GM12875 (cell line): ENCODE results near the gene CTDSPL2.
"Not testable (repeated sequence)": the region's sequence is repeated elsewhere in the genome, so short reads cannot be mapped to it uniquely, and the experiment has no call there.

Experiments used
- H3K4me3 ChIP-seq: one replicate; pipeline ENCODE4 v1.5.1; 2011; ENCODE audit warnings: low read depth, low read length, control low read depth
- CTCF ChIP-seq: IDR thresholded peaks from 2 replicates; pipeline ENCODE4 v1.5.1; 2011; ENCODE audit warnings: low read depth, mild to moderate bottlenecking, control low read depth, inconsistent platforms, low read length, moderate library complexity, borderline replicate concordance; ENCODE audit not compliant: insufficient read depth

The CTDSPL2 gene

GRCh38 chr15:44450172-44450571, 22.7 kb downstream of the CTDSPL2 start:
- H3K4me3 ChIP-seq = no peak overlapping the region
- TF ChIP-seq CTCF = no peak

GRCh38 chr15:44453578-44454283, 26.3 kb downstream of the CTDSPL2 start:
- H3K4me3 ChIP-seq = not testable (repeated sequence)

- no peak overlapping the region for H3K4me3 ChIP-seq
- no peak for TF ChIP-seq CTCF
Observed at GRCh38 chr15:44458429-44458828, 31.0 kb downstream of the CTDSPL2 start.

- no peak for TF ChIP-seq CTCF
- no peak overlapping the region for H3K4me3 ChIP-seq
Observed at GRCh38 chr15:44468709-44469385, 41.4 kb downstream of the CTDSPL2 start.

GRCh38 chr15:44471885-44472455, 44.5 kb downstream of the CTDSPL2 start:
- TF ChIP-seq CTCF = no peak
- H3K4me3 ChIP-seq = no peak overlapping the region

- TF ChIP-seq CTCF = no peak
- H3K4me3 ChIP-seq = no peak overlapping the region
Observed at GRCh38 chr15:44479343-44479742, 51.9 kb downstream of the CTDSPL2 start.

GRCh38 chr15:44482090-44482489, 54.7 kb downstream of the CTDSPL2 start:
- TF ChIP-seq CTCF = no peak
- no peak overlapping the region for H3K4me3 ChIP-seq
